ENCODE measurements around the gene MFSD2A. TPM values are rescaled to one million over a fixed set of nuclear protein-coding genes. Genes with fewer than 3 reads are reported as not detected.
"Not testable (repeated sequence)": the region's sequence is repeated elsewhere in the genome, so short reads cannot be mapped to it uniquely, and the experiment has no call there.

Gene MFSD2A
- 3.2 TPM for polyA plus RNA-seq (2013, experiment 1 of 2)
- 2.5 TPM for polyA plus RNA-seq (2013, experiment 2 of 2)

DNA sequence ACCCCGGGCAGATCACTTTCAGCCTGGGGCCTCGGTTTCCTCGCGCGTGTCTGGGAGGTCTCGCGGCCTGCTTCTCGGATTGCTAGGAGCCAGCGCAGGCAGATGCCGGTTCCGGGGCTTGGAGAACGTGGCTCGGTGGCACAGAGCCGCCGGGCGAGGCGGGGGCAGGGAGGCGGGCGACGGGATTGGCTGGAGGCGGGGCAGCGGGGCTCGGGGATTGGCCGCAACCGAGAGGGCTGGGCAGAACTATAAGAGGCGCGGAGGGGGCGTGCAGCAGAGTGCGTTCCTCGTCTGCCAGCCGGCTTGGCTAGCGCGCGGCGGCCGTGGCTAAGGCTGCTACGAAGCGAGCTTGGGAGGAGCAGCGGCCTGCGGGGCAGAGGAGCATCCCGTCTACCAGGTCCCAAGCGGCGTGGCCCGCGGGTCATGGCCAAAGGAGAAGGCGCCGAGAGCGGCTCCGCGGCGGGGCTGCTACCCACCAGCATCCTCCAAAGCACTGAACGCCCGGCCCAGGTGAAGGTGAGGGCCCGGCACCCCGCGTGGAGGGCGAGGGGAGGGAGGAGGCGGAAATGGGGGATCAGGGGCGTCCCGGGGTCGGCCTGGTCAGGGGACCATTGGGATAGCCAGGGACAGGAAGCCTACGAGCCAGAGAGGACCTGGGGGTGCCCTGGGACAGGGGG is at the start of gene MFSD2A:
Gene MFSD2A, plus strand, starts transcription at position 276 of the 677 bp plus-strand sequence. Its CDS starts 148 bp downstream, at position 424.
- WGBS, 2 experiments (ENCODE audit: insufficient coverage in 2 of 2), result 1% methylated on average over 46 to 47 of the region's 62 CpGs
- no peak within 1 kb of the TSS for H3K27ac ChIP-seq (ENCODE audit: low read depth, low read length, severe bottlenecking)

GRCh38 chr1:39905172-39905571 is 49.8 kb upstream of the MFSD2A start:
- no peaks in the 10 kb centered on the region for H3K36me3 ChIP-seq (ENCODE audit: control insufficient read depth, insufficient read depth, low read length)
- no peak overlapping the region for H3K4me3 ChIP-seq (ENCODE audit: extremely low read depth, insufficient read depth, low read length, poor library complexity, severe bottlenecking)
- 93 to 100% methylated on average over 1 to 3 of the region's 4 CpGs for WGBS, 2 experiments (ENCODE audit: insufficient coverage in 2 of 2)
- H3K27ac ChIP-seq (ENCODE audit: low read depth, low read length, severe bottlenecking), result no peak overlapping the region
- peaks cover 12% of the 10 kb centered on the region for H3K9me3 ChIP-seq (ENCODE audit: control insufficient read depth, low read length)
- H3K4me1 ChIP-seq (ENCODE audit: control insufficient read depth, insufficient read depth, low read length, poor library complexity, severe bottlenecking), result no peaks in the 10 kb centered on the region

More for the DNA sequence above, at the start of gene MFSD2A:
- no peaks in the 10 kb centered on the region for H3K36me3 ChIP-seq (ENCODE audit: control insufficient read depth, insufficient read depth, low read length)
- H3K4me1 ChIP-seq (ENCODE audit: control insufficient read depth, insufficient read depth, low read length, poor library complexity, severe bottlenecking), result no peaks in the 10 kb centered on the region
- H3K9me3 ChIP-seq (ENCODE audit: control insufficient read depth, low read length), result peaks cover 6% of the 10 kb centered on the region
- peak within 1 kb of the TSS; percentile 57 for H3K4me3 ChIP-seq (ENCODE audit: extremely low read depth, insufficient read depth, low read length, poor library complexity, severe bottlenecking)

GRCh38 chr1:39907528-39908453 is 47.2 kb upstream of the MFSD2A start:
- no peak overlapping the region for H3K4me3 ChIP-seq (ENCODE audit: extremely low read depth, insufficient read depth, low read length, poor library complexity, severe bottlenecking)
- H3K36me3 ChIP-seq (ENCODE audit: control insufficient read depth, insufficient read depth, low read length), result no peaks in the 10 kb centered on the region
- 100% methylated on average over 1 of the region's 3 CpGs; no CpG with 5 or more reads in 1 of the 2 experiments for WGBS, 2 experiments (ENCODE audit: insufficient coverage in 2 of 2)
- no peak overlapping the region for H3K27ac ChIP-seq (ENCODE audit: low read depth, low read length, severe bottlenecking)
- peaks cover 12% of the 10 kb centered on the region for H3K9me3 ChIP-seq (ENCODE audit: control insufficient read depth, low read length)
- H3K4me1 ChIP-seq (ENCODE audit: control insufficient read depth, insufficient read depth, low read length, poor library complexity, severe bottlenecking), result no peaks in the 10 kb centered on the region

GRCh38 chr1:39908534-39908933 is 46.4 kb upstream of the MFSD2A start:
- no peaks in the 10 kb centered on the region for H3K36me3 ChIP-seq (ENCODE audit: control insufficient read depth, insufficient read depth, low read length)
- peaks cover 12% of the 10 kb centered on the region for H3K9me3 ChIP-seq (ENCODE audit: control insufficient read depth, low read length)
- H3K4me3 ChIP-seq (ENCODE audit: extremely low read depth, insufficient read depth, low read length, poor library complexity, severe bottlenecking), result no peak overlapping the region
- H3K27ac ChIP-seq (ENCODE audit: low read depth, low read length, severe bottlenecking), result no peak overlapping the region
- H3K4me1 ChIP-seq (ENCODE audit: control insufficient read depth, insufficient read depth, low read length, poor library complexity, severe bottlenecking), result no peaks in the 10 kb centered on the region
- WGBS, 2 experiments (ENCODE audit: insufficient coverage in 2 of 2), result 100% methylated on average over 1 of the region's 2 CpGs

DNA sequence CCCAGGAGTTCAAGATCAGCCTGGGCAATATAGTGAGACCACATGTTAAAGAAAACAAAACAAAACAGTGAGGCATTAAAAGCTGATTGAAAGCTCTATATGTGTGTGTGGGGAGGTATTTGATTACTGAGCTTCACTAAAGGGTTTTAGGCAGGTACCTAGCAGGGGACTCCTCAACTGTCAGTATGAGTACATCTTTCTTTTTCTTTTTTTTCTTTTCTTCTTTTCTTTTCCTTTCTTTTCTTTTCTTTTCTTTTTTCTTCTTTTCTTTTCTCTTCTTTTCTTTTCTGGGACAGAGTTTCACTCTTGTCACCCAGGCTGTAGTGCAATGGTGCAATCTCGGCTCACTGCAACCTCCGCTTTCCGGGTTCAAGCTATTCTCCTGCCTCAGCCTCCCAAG is 44.7 kb upstream of the MFSD2A start:
- no peak overlapping the region for H3K4me3 ChIP-seq (ENCODE audit: extremely low read depth, insufficient read depth, low read length, poor library complexity, severe bottlenecking)
- no peaks in the 10 kb centered on the region for H3K4me1 ChIP-seq (ENCODE audit: control insufficient read depth, insufficient read depth, low read length, poor library complexity, severe bottlenecking)
- no peaks in the 10 kb centered on the region for H3K36me3 ChIP-seq (ENCODE audit: control insufficient read depth, insufficient read depth, low read length)
- 100% methylated on average over 3 of the region's 3 CpGs for WGBS, 2 experiments (ENCODE audit: insufficient coverage in 2 of 2)
- peaks cover 12% of the 10 kb centered on the region for H3K9me3 ChIP-seq (ENCODE audit: control insufficient read depth, low read length)
- no peak overlapping the region for H3K27ac ChIP-seq (ENCODE audit: low read depth, low read length, severe bottlenecking)

- WGBS, 2 experiments (ENCODE audit: insufficient coverage in 2 of 2), result 98 to 100% methylated on average over 4 to 9 of the region's 30 CpGs
- H3K27ac ChIP-seq (ENCODE audit: low read depth, low read length, severe bottlenecking); H3K4me1 ChIP-seq (ENCODE audit: control insufficient read depth, insufficient read depth, low read length, poor library complexity, severe bottlenecking); H3K4me3 ChIP-seq (ENCODE audit: extremely low read depth, insufficient read depth, low read length, poor library complexity, severe bottlenecking); H3K9me3 ChIP-seq (ENCODE audit: control insufficient read depth, low read length); H3K36me3 ChIP-seq (ENCODE audit: control insufficient read depth, insufficient read depth, low read length): not testable (repeated sequence)
These were observed 41.8 kb upstream of the MFSD2A start for GRCh38 chr1:39913136-39913535.

DNA sequence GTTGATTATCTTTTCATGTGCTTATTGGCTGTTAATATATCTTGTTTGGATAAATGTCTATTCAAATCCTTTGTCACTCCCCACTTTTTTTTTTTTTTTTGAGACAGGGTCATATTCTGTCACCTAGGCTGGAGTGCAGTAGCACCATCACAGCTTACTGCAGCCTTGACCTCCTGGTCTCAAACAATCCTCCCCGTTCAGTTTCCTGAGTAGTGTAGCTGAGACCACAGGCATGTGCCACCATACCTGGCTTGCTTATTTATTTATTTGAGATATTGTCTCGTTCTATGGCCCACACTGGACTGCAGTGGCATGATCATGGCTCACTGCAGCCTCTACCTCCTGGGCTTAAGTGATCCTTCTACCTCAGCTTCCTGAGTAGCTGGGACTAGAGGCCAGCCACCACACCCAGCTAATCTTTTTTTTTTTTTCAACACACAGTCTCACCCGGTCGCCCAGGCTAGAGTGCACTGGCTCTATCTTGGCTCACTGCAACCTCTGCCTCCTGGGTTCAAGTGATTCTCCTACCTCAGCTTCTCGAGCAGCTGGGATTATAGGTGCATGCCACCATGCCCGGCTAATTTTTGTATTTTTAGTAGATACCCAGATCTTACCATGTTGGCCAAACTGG is 39.3 kb upstream of the MFSD2A start:
- no peak overlapping the region for H3K4me3 ChIP-seq (ENCODE audit: extremely low read depth, insufficient read depth, low read length, poor library complexity, severe bottlenecking)
- WGBS, 2 experiments (ENCODE audit: insufficient coverage in 2 of 2), result 84% methylated on average over 3 to 4 of the region's 6 CpGs
- no peaks in the 10 kb centered on the region for H3K36me3 ChIP-seq (ENCODE audit: control insufficient read depth, insufficient read depth, low read length)
- H3K4me1 ChIP-seq (ENCODE audit: control insufficient read depth, insufficient read depth, low read length, poor library complexity, severe bottlenecking), result no peaks in the 10 kb centered on the region
- no peaks in the 10 kb centered on the region for H3K9me3 ChIP-seq (ENCODE audit: control insufficient read depth, low read length)
- H3K27ac ChIP-seq (ENCODE audit: low read depth, low read length, severe bottlenecking), result no peak overlapping the region

GRCh38 chr1:39917825-39918224 is 37.1 kb upstream of the MFSD2A start:
- no peaks in the 10 kb centered on the region for H3K36me3 ChIP-seq (ENCODE audit: control insufficient read depth, insufficient read depth, low read length)
- H3K4me1 ChIP-seq (ENCODE audit: control insufficient read depth, insufficient read depth, low read length, poor library complexity, severe bottlenecking), result peaks cover 3% of the 10 kb centered on the region
- 77 to 100% methylated on average over 1 to 2 of the region's 2 CpGs for WGBS, 2 experiments (ENCODE audit: insufficient coverage in 2 of 2)
- H3K4me3 ChIP-seq (ENCODE audit: extremely low read depth, insufficient read depth, low read length, poor library complexity, severe bottlenecking), result no peak overlapping the region
- H3K9me3 ChIP-seq (ENCODE audit: control insufficient read depth, low read length), result no peaks in the 10 kb centered on the region
- no peak overlapping the region for H3K27ac ChIP-seq (ENCODE audit: low read depth, low read length, severe bottlenecking)

GRCh38 chr1:39919545-39919944 is 35.4 kb upstream of the MFSD2A start:
- no peaks in the 10 kb centered on the region for H3K9me3 ChIP-seq (ENCODE audit: control insufficient read depth, low read length)
- WGBS, 2 experiments (ENCODE audit: insufficient coverage in 2 of 2), result 46 to 57% methylated on average over 3 of the region's 3 CpGs
- no peaks in the 10 kb centered on the region for H3K36me3 ChIP-seq (ENCODE audit: control insufficient read depth, insufficient read depth, low read length)
- no peak overlapping the region for H3K27ac ChIP-seq (ENCODE audit: low read depth, low read length, severe bottlenecking)
- no peak overlapping the region for H3K4me3 ChIP-seq (ENCODE audit: extremely low read depth, insufficient read depth, low read length, poor library complexity, severe bottlenecking)
- peaks cover 3% of the 10 kb centered on the region for H3K4me1 ChIP-seq (ENCODE audit: control insufficient read depth, insufficient read depth, low read length, poor library complexity, severe bottlenecking)

DNA sequence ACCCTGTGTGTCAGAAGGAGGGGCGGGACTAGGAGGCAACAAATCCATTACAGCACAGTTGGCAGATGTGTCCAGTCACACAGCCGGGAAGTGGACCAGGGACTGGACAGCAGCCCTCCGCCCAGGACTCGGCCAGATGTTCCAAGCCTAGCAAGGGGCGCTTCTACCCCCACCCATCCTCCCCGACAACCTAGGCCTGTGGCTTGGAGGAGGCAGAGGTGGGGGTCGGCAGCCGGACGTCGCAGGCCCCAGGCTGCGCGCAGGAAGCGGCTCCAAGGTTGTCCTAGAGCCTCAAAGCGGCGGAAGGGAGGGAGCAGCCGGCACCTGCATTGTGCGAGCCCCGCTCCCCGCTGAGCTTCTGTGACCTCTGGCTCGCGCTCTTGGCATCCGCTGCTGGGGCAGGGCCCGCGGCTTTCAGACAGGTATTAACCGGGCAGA is 32.7 kb upstream of the MFSD2A start:
- Histone ChIP-seq H3K4me3 (ENCODE audit: extremely low read depth, insufficient read depth, low read length, poor library complexity, severe bottlenecking) (no peak overlapping the region), H3K4me1 (ENCODE audit: control insufficient read depth, insufficient read depth, low read length, poor library complexity, severe bottlenecking) (peaks cover 3% of the 10 kb centered on the region), H3K9me3 (ENCODE audit: control insufficient read depth, low read length) (no peaks in the 10 kb centered on the region), H3K27ac (ENCODE audit: low read depth, low read length, severe bottlenecking) (no peak overlapping the region), H3K36me3 (ENCODE audit: control insufficient read depth, insufficient read depth, low read length) (no peaks in the 10 kb centered on the region)
- 9 to 13% methylated on average over 16 to 21 of the region's 25 CpGs for WGBS, 2 experiments (ENCODE audit: insufficient coverage in 2 of 2)

Data from mesodermal cell (in vitro differentiated cells).